Measurements from ENCODE around the gene CCDC83.

The CCDC83 gene

GRCh38 chr11:85934596-85935169 is 79.5 kb downstream of the CCDC83 start:
- ATAC-seq, result no peak

GRCh38 chr11:85935751-85936150 is 80.6 kb downstream of the CCDC83 start:
- Mint-ChIP-seq H3K9me3 (no peaks in the 10 kb centered on the region), H3K27ac (no peak overlapping the region), H3K36me3 (no peaks in the 10 kb centered on the region), H3K4me3 (no peak overlapping the region), H3K4me1 (peaks cover 15% of the 10 kb centered on the region)
- ATAC-seq (no peak), DNase-seq (ENCODE audit: low spot score in 2 of 2) (no peak)

More at GRCh38 chr11:85934596-85935169, 79.5 kb downstream of the CCDC83 start:
- H3K27ac Mint-ChIP-seq, result no peak overlapping the region
- H3K4me1 Mint-ChIP-seq, result peaks cover 9% of the 10 kb centered on the region
- DNase-seq (ENCODE audit: low spot score in 2 of 2), result no peak
- H3K36me3 Mint-ChIP-seq, result no peaks in the 10 kb centered on the region
- no peak overlapping the region for H3K4me3 Mint-ChIP-seq
- H3K9me3 Mint-ChIP-seq, result no peaks in the 10 kb centered on the region

- no peaks in the 10 kb centered on the region for H3K9me3 Mint-ChIP-seq
- ATAC-seq (no peak), DNase-seq (ENCODE audit: low spot score in 2 of 2) (no peak)
- H3K4me1 Mint-ChIP-seq, result peaks cover 15% of the 10 kb centered on the region
- H3K36me3 Mint-ChIP-seq, result no peaks in the 10 kb centered on the region
- no peak overlapping the region for H3K4me3 Mint-ChIP-seq
- no peak overlapping the region for H3K27ac Mint-ChIP-seq
Observed at GRCh38 chr11:85937835-85938234, 82.7 kb downstream of the CCDC83 start.

GRCh38 chr11:85939099-85940015 is 84.2 kb downstream of the CCDC83 start:
- Mint-ChIP-seq H3K27ac (peak overlapping the region; percentile 3), H3K4me3 (no peak overlapping the region), H3K36me3 (no peaks in the 10 kb centered on the region), H3K9me3 (no peaks in the 10 kb centered on the region), H3K4me1 (peaks cover 15% of the 10 kb centered on the region)
- ATAC-seq, result peak; percentile 96
- DNase-seq (ENCODE audit: low spot score in 2 of 2), result no peak

GRCh38 chr11:85941380-85941973 is 86.3 kb downstream of the CCDC83 start:
- no peak for DNase-seq (ENCODE audit: low spot score in 2 of 2)
- ATAC-seq, result no peak
- Mint-ChIP-seq H3K4me3 (no peak overlapping the region), H3K9me3 (peaks cover 7% of the 10 kb centered on the region), H3K4me1 (peaks cover 29% of the 10 kb centered on the region), H3K36me3 (peaks cover 8% of the 10 kb centered on the region), H3K27ac (no peak overlapping the region)

- no peak for ATAC-seq
- Mint-ChIP-seq H3K27ac (peak overlapping the region; percentile 95), H3K9me3 (peaks cover 7% of the 10 kb centered on the region), H3K4me3 (no peak overlapping the region), H3K36me3 (peaks cover 41% of the 10 kb centered on the region), H3K4me1 (peaks cover 36% of the 10 kb centered on the region)
- no peak for DNase-seq (ENCODE audit: low spot score in 2 of 2)
Observed at GRCh38 chr11:85945296-85945695, 90.1 kb downstream of the CCDC83 start.

- Mint-ChIP-seq H3K36me3 (peaks cover 45% of the 10 kb centered on the region), H3K9me3 (peaks cover 7% of the 10 kb centered on the region), H3K4me1 (peaks cover 39% of the 10 kb centered on the region), H3K27ac (peak overlapping the region; percentile 95), H3K4me3 (no peak overlapping the region)
- DNase-seq (ENCODE audit: low spot score in 2 of 2) (no peak), ATAC-seq (no peak)
Observed at GRCh38 chr11:85945788-85946187, 90.6 kb downstream of the CCDC83 start.

GRCh38 chr11:85946221-85946620 is 91.0 kb downstream of the CCDC83 start:
- Mint-ChIP-seq H3K36me3 (peaks cover 50% of the 10 kb centered on the region), H3K27ac (peak overlapping the region; percentile 95), H3K9me3 (peaks cover 8% of the 10 kb centered on the region), H3K4me1 (peaks cover 43% of the 10 kb centered on the region), H3K4me3 (no peak overlapping the region)
- DNase-seq (ENCODE audit: low spot score in 2 of 2) (no peak), ATAC-seq (no peak)

GRCh38 chr11:85947431-85948272 is 92.5 kb downstream of the CCDC83 start:
- Mint-ChIP-seq H3K4me3 (peak overlapping the region; percentile 62), H3K27ac (peak overlapping the region; percentile 95), H3K4me1 (peaks cover 47% of the 10 kb centered on the region), H3K36me3 (peaks cover 62% of the 10 kb centered on the region), H3K9me3 (peaks cover 12% of the 10 kb centered on the region)
- DNase-seq (ENCODE audit: low spot score in 2 of 2) (peak in 1 of 2 donors; percentile 74), ATAC-seq (peak; percentile 90)

GRCh38 chr11:85948884-85949283 is 93.7 kb downstream of the CCDC83 start:
- peaks cover 18% of the 10 kb centered on the region for H3K9me3 Mint-ChIP-seq
- peaks cover 74% of the 10 kb centered on the region for H3K36me3 Mint-ChIP-seq
- DNase-seq (ENCODE audit: low spot score in 2 of 2) (no peak), ATAC-seq (peak; percentile 62)
- peak overlapping the region; percentile 95 for H3K27ac Mint-ChIP-seq
- peak overlapping the region; percentile 62 for H3K4me3 Mint-ChIP-seq
- peaks cover 47% of the 10 kb centered on the region for H3K4me1 Mint-ChIP-seq

GRCh38 chr11:85949798-85950197 is 94.6 kb downstream of the CCDC83 start:
- H3K4me3 Mint-ChIP-seq, result no peak overlapping the region
- H3K4me1 Mint-ChIP-seq, result peaks cover 47% of the 10 kb centered on the region
- H3K9me3 Mint-ChIP-seq, result peaks cover 18% of the 10 kb centered on the region
- ATAC-seq (no peak), DNase-seq (ENCODE audit: low spot score in 2 of 2) (no peak)
- H3K36me3 Mint-ChIP-seq, result peaks cover 84% of the 10 kb centered on the region
- peak overlapping the region; percentile 95 for H3K27ac Mint-ChIP-seq

GRCh38 chr11:85950317-85951048 is 95.3 kb downstream of the CCDC83 start:
- Mint-ChIP-seq H3K36me3 (peaks cover 89% of the 10 kb centered on the region), H3K9me3 (peaks cover 15% of the 10 kb centered on the region), H3K4me3 (no peak overlapping the region), H3K4me1 (peaks cover 43% of the 10 kb centered on the region), H3K27ac (peak overlapping the region; percentile 4)
- DNase-seq (ENCODE audit: low spot score in 2 of 2) (no peak), ATAC-seq (no peak)

GRCh38 chr11:85951049-85951405 is 95.8 kb downstream of the CCDC83 start:
- H3K4me3 Mint-ChIP-seq, result no peak overlapping the region
- no peak for DNase-seq (ENCODE audit: low spot score in 2 of 2)
- H3K9me3 Mint-ChIP-seq, result peaks cover 11% of the 10 kb centered on the region
- peak overlapping the region; percentile 4 for H3K27ac Mint-ChIP-seq
- H3K36me3 Mint-ChIP-seq, result peaks cover 89% of the 10 kb centered on the region
- H3K4me1 Mint-ChIP-seq, result peaks cover 37% of the 10 kb centered on the region
- ATAC-seq, result no peak

GRCh38 chr11:85951428-85952107 is 96.4 kb downstream of the CCDC83 start:
- Mint-ChIP-seq H3K9me3 (peaks cover 11% of the 10 kb centered on the region), H3K27ac (peak overlapping the region; percentile 4), H3K4me3 (no peak overlapping the region), H3K4me1 (peaks cover 32% of the 10 kb centered on the region), H3K36me3 (peaks cover 93% of the 10 kb centered on the region)
- DNase-seq (ENCODE audit: low spot score in 2 of 2) (no peak), ATAC-seq (no peak)
